WTC11 (cell line): Measurements from ENCODE around the gene TEAD1. TPM values are rescaled to one million over a fixed set of nuclear protein-coding genes. Genes with fewer than 3 reads are reported as not detected.

Source experiments
- ATAC-seq: fragments of 200-7000 bp; cut with Tn5 transposase; 2 replicates; pipeline ENCODE4 v1.10.0; 2021; ENCODE audit warnings: mild to moderate bottlenecking, moderate library complexity
- CTCF ChIA-PET: fragments of 300-600 bp; sonication (Branson Sonifier 250); formaldehyde crosslinking; loops from one replicate; lab custom pipeline; 2021; ENCODE audit warnings: antibody characterized with exemption; lab: Charles Lee
- POLR2A ChIA-PET: fragments of 350-600 bp; sonication (Branson Sonifier 250); formaldehyde crosslinking; loops from one replicate; lab custom pipeline; 2021; ENCODE audit warnings: antibody characterized with exemption; lab: Charles Lee
- DNase-seq: peaks from one replicate; pipeline ENCODE4 v3.0.0; 2021; ENCODE audit warnings: low spot score
- H3K27ac Mint-ChIP-seq: 2 replicates; pipeline ENCODE4 v1.8.0; 2021; ENCODE audit warnings: mixed read lengths
- H3K27me3 Mint-ChIP-seq: 2 replicates; pipeline ENCODE4 v1.8.0; 2021; ENCODE audit warnings: low read depth, mild to moderate bottlenecking, moderate library complexity, mixed read lengths
- H3K36me3 Mint-ChIP-seq: 2 replicates; pipeline ENCODE4 v1.8.0; 2021; ENCODE audit warnings: mixed read lengths
- H3K4me1 Mint-ChIP-seq: 2 replicates; pipeline ENCODE4 v1.8.0; 2022; ENCODE audit warnings: mixed read lengths
- H3K4me3 Mint-ChIP-seq: 2 replicates; pipeline ENCODE4 v1.8.0; 2021; ENCODE audit warnings: mild to moderate bottlenecking, moderate library complexity, mixed read lengths
- H3K9me3 Mint-ChIP-seq: 2 replicates; pipeline ENCODE4 v1.8.0; 2021; ENCODE audit warnings: mixed read lengths
- ATF1 ChIP-seq: sonication (generic); formaldehyde crosslinking; IDR thresholded peaks from 2 replicates; pipeline ENCODE4 v1.8.1; 2023; ENCODE audit warnings: mild to moderate bottlenecking, moderate library complexity, missing genetic modification reagents
- CBFB ChIP-seq: sonication (generic); formaldehyde crosslinking; IDR thresholded peaks from 2 replicates; pipeline ENCODE4 v1.8.1; 2022; ENCODE audit warnings: mild to moderate bottlenecking, low read depth, missing genetic modification reagents
- CREM ChIP-seq: sonication (generic); formaldehyde crosslinking; IDR thresholded peaks from 2 replicates; pipeline ENCODE4 v1.8.1; 2022; ENCODE audit warnings: mild to moderate bottlenecking, missing genetic modification reagents, moderate library complexity
- FOXK1 ChIP-seq: sonication (generic); formaldehyde crosslinking; IDR thresholded peaks from 2 replicates; pipeline ENCODE4 v1.8.0; 2022; ENCODE audit warnings: mild to moderate bottlenecking, moderate library complexity, missing genetic modification reagents
- GRHL2 ChIP-seq: fragments of 250-450 bp; sonication (Bioruptor Pico); IDR thresholded peaks from 2 replicates; pipeline ENCODE4 v1.8.0; 2022; ENCODE audit warnings: mild to moderate bottlenecking, moderate library complexity; ENCODE audit not compliant: insufficient replicate concordance, severe bottlenecking
- GTF2I ChIP-seq: fragments of 250-450 bp; sonication (Bioruptor Pico); conservative IDR thresholded peaks from 2 replicates; pipeline ENCODE4 v1.4.0; 2021; ENCODE audit warnings: mild to moderate bottlenecking
- JAZF1 ChIP-seq: fragments of 250-450 bp; sonication (Bioruptor Pico); IDR thresholded peaks from 2 replicates; pipeline ENCODE4 v1.9.0; 2021; ENCODE audit warnings: moderate library complexity, mild to moderate bottlenecking, inconsistent platforms
- JUN ChIP-seq: sonication (generic); formaldehyde crosslinking; IDR thresholded peaks from 2 replicates; pipeline ENCODE4 v1.8.0; 2023; ENCODE audit warnings: mild to moderate bottlenecking, missing genetic modification reagents
- KAT7 ChIP-seq: sonication (generic); formaldehyde crosslinking; IDR thresholded peaks from 2 replicates; pipeline ENCODE4 v1.8.1; 2023; ENCODE audit warnings: missing genetic modification reagents, mild to moderate bottlenecking, borderline replicate concordance
- NFATC4 ChIP-seq: fragments of 250-450 bp; sonication (Bioruptor Pico); IDR thresholded peaks from 2 replicates; pipeline ENCODE4 v1.9.0; 2021; ENCODE audit warnings: mild to moderate bottlenecking
- NR3C1 ChIP-seq: sonication (generic); formaldehyde crosslinking; conservative IDR thresholded peaks from 2 replicates; pipeline ENCODE4 v1.8.1; 2023; ENCODE audit warnings: low read depth, mild to moderate bottlenecking, missing genetic modification reagents
- SMAD3 ChIP-seq: sonication (generic); formaldehyde crosslinking; IDR thresholded peaks from 2 replicates; pipeline ENCODE4 v1.8.0; 2022; ENCODE audit warnings: missing genetic modification reagents, mild to moderate bottlenecking, borderline replicate concordance
- SOX15 ChIP-seq: fragments of 250-450 bp; sonication (Bioruptor Pico); IDR thresholded peaks from 2 replicates; pipeline ENCODE4 v1.9.0; 2021; ENCODE audit warnings: mild to moderate bottlenecking
- TCF7 ChIP-seq: sonication (generic); formaldehyde crosslinking; IDR thresholded peaks from 2 replicates; pipeline ENCODE4 v1.8.0; 2022; ENCODE audit warnings: mild to moderate bottlenecking, low read depth, missing genetic modification reagents, moderate library complexity
- TEAD1 ChIP-seq: sonication (generic); formaldehyde crosslinking; IDR thresholded peaks from 2 replicates; pipeline ENCODE4 v1.8.0; 2022; ENCODE audit warnings: mild to moderate bottlenecking, missing genetic modification reagents
- TEAD4 ChIP-seq: sonication (generic); formaldehyde crosslinking; IDR thresholded peaks from 2 replicates; pipeline ENCODE4 v1.8.0; 2022; ENCODE audit warnings: mild to moderate bottlenecking, missing genetic modification reagents
- USF2 ChIP-seq: sonication (generic); formaldehyde crosslinking; IDR thresholded peaks from 2 replicates; pipeline ENCODE4 v1.8.1; 2023; ENCODE audit warnings: mild to moderate bottlenecking, missing genetic modification reagents, moderate library complexity
- ZNF219 ChIP-seq: sonication (generic); formaldehyde crosslinking; IDR thresholded peaks from 2 replicates; pipeline ENCODE4 v1.8.0; 2023; ENCODE audit warnings: missing genetic modification reagents, mild to moderate bottlenecking, borderline replicate concordance
- ZNF281 ChIP-seq: sonication (generic); formaldehyde crosslinking; IDR thresholded peaks from 2 replicates; pipeline ENCODE4 v1.8.0; 2023; ENCODE audit warnings: mild to moderate bottlenecking, missing genetic modification reagents
- ZNF425 ChIP-seq: fragments of 250-450 bp; sonication (Bioruptor Pico); conservative IDR thresholded peaks from 2 replicates; pipeline ENCODE4 v1.9.0; 2021; ENCODE audit warnings: mild to moderate bottlenecking
- ZNF512 ChIP-seq: sonication (generic); formaldehyde crosslinking; IDR thresholded peaks from 2 replicates; pipeline ENCODE4 v1.8.1; 2022; ENCODE audit warnings: missing genetic modification reagents, borderline replicate concordance
- ZNF671 ChIP-seq: fragments of 250-450 bp; sonication (Bioruptor Pico); IDR thresholded peaks from 2 replicates; pipeline ENCODE4 v1.8.0; 2021; ENCODE audit warnings: mild to moderate bottlenecking
- ZSCAN18 ChIP-seq: fragments of 250-450 bp; sonication (Bioruptor Pico); IDR thresholded peaks from 2 replicates; pipeline ENCODE4 v2.1.2; 2022; ENCODE audit warnings: mild to moderate bottlenecking, moderate library complexity
- total RNA-seq: library from RNA; stranded (reverse); gene quantifications from 3 replicates; pipeline ENCODE4 v1.2.3, GENCODE V29; 2021

TEAD1 gene
- total RNA-seq, 1 experiment from 2014 or later: 79.9 TPM

GRCh38 chr11:12686246-12687060, 12.2 kb downstream of the TEAD1 start:
- ATAC-seq (no peak), DNase-seq (no peak)
- peaks cover 4% of the 10 kb centered on the region; the same call in 1 of the 2 replicates for H3K36me3 Mint-ChIP-seq
- no peak overlapping the region for H3K4me3 Mint-ChIP-seq
- peaks cover 33% of the 10 kb centered on the region for H3K27me3 Mint-ChIP-seq
- no peaks in the 10 kb centered on the region for H3K9me3 Mint-ChIP-seq
- H3K4me1 Mint-ChIP-seq: peaks cover 99% of the 10 kb centered on the region
- ChIA-PET CTCF (interaction anchor here (1.0 to 1.4 kb wide), 3 partner anchors 202 to 356 kb away, joined by 3 read pairs; no protein-coding TSS in a partner anchor), POLR2A (interaction anchor here (0.6 to 0.9 kb wide), 2 partner anchors 138 to 474 kb away, joined by 3 read pairs; no protein-coding TSS in a partner anchor)
- H3K27ac Mint-ChIP-seq: no peak overlapping the region
- TF ChIP-seq JUN (no peak), USF2 (no peak), TCF7 (CRISPR knock-in tag) (no peak), SMAD3 (CRISPR knock-in tag) (no peak), NR3C1 (CRISPR knock-in tag) (no peak), ZNF512 (no peak)

GRCh38 chr11:12687216-12687623, 13.0 kb downstream of the TEAD1 start:
- TF ChIP-seq CBFB (CRISPR knock-in tag): no peak
- TF ChIP-seq TEAD4 (CRISPR knock-in tag): no peak
- TF ChIP-seq SOX15 (CRISPR knock-in tag): no peak
- no peak for TF ChIP-seq NFATC4 (CRISPR knock-in tag)
- no peak for TF ChIP-seq ZNF671 (CRISPR knock-in tag)
- no peak for TF ChIP-seq GRHL2 (CRISPR knock-in tag)
- TF ChIP-seq ZNF425 (CRISPR knock-in tag): no peak
- no peak for TF ChIP-seq NR3C1 (CRISPR knock-in tag)
- TF ChIP-seq KAT7 (CRISPR knock-in tag): no peak
- no peak for TF ChIP-seq GTF2I (CRISPR knock-in tag)
- H3K9me3 Mint-ChIP-seq: no peaks in the 10 kb centered on the region
- H3K4me3 Mint-ChIP-seq: peak overlapping the region; percentile 7
- peaks cover 32% of the 10 kb centered on the region for H3K27me3 Mint-ChIP-seq
- H3K36me3 Mint-ChIP-seq: peaks cover 1% of the 10 kb centered on the region; the same call in 1 of the 2 replicates
- POLR2A ChIA-PET: no interaction called here
- 0 out of 2 replicates have a peak overlapping the region, but pooled peaks have one; percentile 21 for H3K27ac Mint-ChIP-seq
- peaks cover 96% of the 10 kb centered on the region for H3K4me1 Mint-ChIP-seq
- no peak for DNase-seq
- ATAC-seq: no peak
- CTCF ChIA-PET: interaction anchor here (1.0 to 1.4 kb wide), 3 partner anchors 202 to 356 kb away, joined by 3 read pairs; no protein-coding TSS in a partner anchor

- Mint-ChIP-seq H3K27ac (no peak overlapping the region), H3K27me3 (peaks cover 30% of the 10 kb centered on the region), H3K9me3 (no peaks in the 10 kb centered on the region), H3K4me1 (peaks cover 96% of the 10 kb centered on the region), H3K36me3 (no peaks in the 10 kb centered on the region), H3K4me3 (peak overlapping the region; percentile 27)
- DNase-seq: peak; percentile 56
- CTCF ChIA-PET: interaction anchor here (1.0 kb wide), 1 partner anchor 357 kb away, joined by 3 read pairs; no protein-coding TSS in a partner anchor
- POLR2A ChIA-PET: no interaction called here
- peak; percentile 74 for ATAC-seq
- TF ChIP-seq FOXK1 (peak; percentile 80), TEAD1 (CRISPR knock-in tag) (peak; percentile 94; the same call in 1 of the 2 replicates), ATF1 (CRISPR knock-in tag) (no peak), ZNF281 (CRISPR knock-in tag) (no peak), ZSCAN18 (CRISPR knock-in tag) (no peak), JAZF1 (CRISPR knock-in tag) (no peak), GRHL2 (CRISPR knock-in tag) (no peak), ZNF219 (CRISPR knock-in tag) (no peak), CREM (CRISPR knock-in tag) (0 out of 2 replicates have a peak, but pooled peaks have one; percentile 40)
These were observed 13.5 kb downstream of the TEAD1 start for GRCh38 chr11:12687740-12688139.
